ENCODE measurements around the gene CCL23.
"Not testable (repeated sequence)": the region's sequence is repeated elsewhere in the genome, so short reads cannot be mapped to it uniquely, and the experiment has no call there.

CCL23 gene

GRCh38 chr17:36034127-36034526, 16.4 kb upstream of the CCL23 start:
- H3K4me3 ChIP-seq (ENCODE audit: low read length), result no peak overlapping the region
- no peaks in the 10 kb centered on the region for H3K9me3 ChIP-seq (ENCODE audit: insufficient read depth, low read depth, low read length)
- H3K9ac ChIP-seq (ENCODE audit: low read depth, low read length), result no peak overlapping the region
- H3K36me3 ChIP-seq (ENCODE audit: insufficient read depth, low read depth, low read length), result no peaks in the 10 kb centered on the region
- H3K4me1 ChIP-seq (ENCODE audit: insufficient read depth, low read length), result no peaks in the 10 kb centered on the region
- H3K27ac ChIP-seq (ENCODE audit: low read length), result no peak overlapping the region
- H3K27me3 ChIP-seq (ENCODE audit: insufficient read depth, low read length), result no peaks in the 10 kb centered on the region; the same call in 1 of the 2 replicates

- Histone ChIP-seq H3K9me3 (ENCODE audit: insufficient read depth, low read depth, low read length) (no peaks in the 10 kb centered on the region), H3K27ac (ENCODE audit: low read length) (no peak overlapping the region), H3K36me3 (ENCODE audit: insufficient read depth, low read depth, low read length) (no peaks in the 10 kb centered on the region), H3K4me1 (ENCODE audit: insufficient read depth, low read length) (no peaks in the 10 kb centered on the region), H3K4me3 (ENCODE audit: low read length) (no peak overlapping the region), H3K9ac (ENCODE audit: low read depth, low read length) (no peak overlapping the region), H3K27me3 (ENCODE audit: insufficient read depth, low read length) (no peaks in the 10 kb centered on the region; the same call in 1 of the 2 replicates)
Measured at GRCh38 chr17:36030956-36031355, 13.2 kb upstream of the CCL23 start.

- Histone ChIP-seq H3K9me3 (ENCODE audit: insufficient read depth, low read depth, low read length) (no peaks in the 10 kb centered on the region), H3K27ac (ENCODE audit: low read length) (no peak overlapping the region), H3K4me3 (ENCODE audit: low read length) (no peak overlapping the region), H3K4me1 (ENCODE audit: insufficient read depth, low read length) (no peaks in the 10 kb centered on the region), H3K9ac (ENCODE audit: low read depth, low read length) (no peak overlapping the region; the same call in 1 of the 2 replicates), H3K27me3 (ENCODE audit: insufficient read depth, low read length) (no peaks in the 10 kb centered on the region; the same call in 1 of the 2 replicates), H3K36me3 (ENCODE audit: insufficient read depth, low read depth, low read length) (no peaks in the 10 kb centered on the region)
Measured at GRCh38 chr17:36027761-36028160, 10.0 kb upstream of the CCL23 start.

GRCh38 chr17:36024106-36024869, 6.5 kb upstream of the CCL23 start:
- H3K27ac ChIP-seq (ENCODE audit: low read length), result no peak overlapping the region
- no peaks in the 10 kb centered on the region for H3K4me1 ChIP-seq (ENCODE audit: insufficient read depth, low read length)
- H3K36me3 ChIP-seq (ENCODE audit: insufficient read depth, low read depth, low read length), result no peaks in the 10 kb centered on the region
- H3K9me3 ChIP-seq (ENCODE audit: insufficient read depth, low read depth, low read length), result no peaks in the 10 kb centered on the region
- H3K27me3 ChIP-seq (ENCODE audit: insufficient read depth, low read length), result no peaks in the 10 kb centered on the region
- no peak overlapping the region for H3K4me3 ChIP-seq (ENCODE audit: low read length)
- no peak overlapping the region for H3K9ac ChIP-seq (ENCODE audit: low read depth, low read length)

- no peak overlapping the region for H3K27ac ChIP-seq (ENCODE audit: low read length)
- H3K27me3 ChIP-seq (ENCODE audit: insufficient read depth, low read length), result no peaks in the 10 kb centered on the region; the same call in 1 of the 2 replicates
- no peaks in the 10 kb centered on the region for H3K9me3 ChIP-seq (ENCODE audit: insufficient read depth, low read depth, low read length)
- H3K4me1 ChIP-seq (ENCODE audit: insufficient read depth, low read length), result no peaks in the 10 kb centered on the region
- no peak overlapping the region for H3K4me3 ChIP-seq (ENCODE audit: low read length)
- no peak overlapping the region for H3K9ac ChIP-seq (ENCODE audit: low read depth, low read length)
- no peaks in the 10 kb centered on the region for H3K36me3 ChIP-seq (ENCODE audit: insufficient read depth, low read depth, low read length)
Measured at GRCh38 chr17:36019423-36019822, 1.7 kb upstream of the CCL23 start.

- Histone ChIP-seq H3K9ac (ENCODE audit: low read depth, low read length) (no peak overlapping the region), H3K9me3 (ENCODE audit: insufficient read depth, low read depth, low read length) (no peaks in the 10 kb centered on the region), H3K27ac (ENCODE audit: low read length) (no peak overlapping the region), H3K4me3 (ENCODE audit: low read length) (no peak overlapping the region), H3K36me3 (ENCODE audit: insufficient read depth, low read depth, low read length) (no peaks in the 10 kb centered on the region), H3K4me1 (ENCODE audit: insufficient read depth, low read length) (no peaks in the 10 kb centered on the region), H3K27me3 (ENCODE audit: insufficient read depth, low read length) (no peaks in the 10 kb centered on the region; the same call in 1 of the 2 replicates)
Measured at GRCh38 chr17:36016555-36016954, 1.2 kb downstream of the CCL23 start.

GRCh38 chr17:36015895-36016294, 1.9 kb downstream of the CCL23 start:
- not testable (repeated sequence) for H3K27me3 ChIP-seq (ENCODE audit: insufficient read depth, low read length); H3K4me3 ChIP-seq (ENCODE audit: low read length)

GRCh38 chr17:36014946-36015345, 2.8 kb downstream of the CCL23 start:
- no peak overlapping the region for H3K27ac ChIP-seq (ENCODE audit: low read length)
- H3K4me3 ChIP-seq (ENCODE audit: low read length), result no peak overlapping the region
- no peaks in the 10 kb centered on the region for H3K36me3 ChIP-seq (ENCODE audit: insufficient read depth, low read depth, low read length)
- H3K9ac ChIP-seq (ENCODE audit: low read depth, low read length), result no peak overlapping the region
- peaks cover 5% of the 10 kb centered on the region for H3K9me3 ChIP-seq (ENCODE audit: insufficient read depth, low read depth, low read length)
- H3K27me3 ChIP-seq (ENCODE audit: insufficient read depth, low read length), result no peaks in the 10 kb centered on the region; the same call in 1 of the 2 replicates
- no peaks in the 10 kb centered on the region for H3K4me1 ChIP-seq (ENCODE audit: insufficient read depth, low read length)

More at GRCh38 chr17:36015895-36016294, 1.9 kb downstream of the CCL23 start:
- H3K4me1 ChIP-seq (ENCODE audit: insufficient read depth, low read length); H3K9me3 ChIP-seq (ENCODE audit: insufficient read depth, low read depth, low read length); H3K36me3 ChIP-seq (ENCODE audit: insufficient read depth, low read depth, low read length); H3K27ac ChIP-seq (ENCODE audit: low read length); H3K9ac ChIP-seq (ENCODE audit: low read depth, low read length): not testable (repeated sequence)

- Histone ChIP-seq H3K9me3 (ENCODE audit: insufficient read depth, low read depth, low read length) (peaks cover 18% of the 10 kb centered on the region), H3K27me3 (ENCODE audit: insufficient read depth, low read length) (no peaks in the 10 kb centered on the region), H3K9ac (ENCODE audit: low read depth, low read length) (no peak overlapping the region), H3K36me3 (ENCODE audit: insufficient read depth, low read depth, low read length) (no peaks in the 10 kb centered on the region), H3K4me1 (ENCODE audit: insufficient read depth, low read length) (no peaks in the 10 kb centered on the region), H3K27ac (ENCODE audit: low read length) (no peak overlapping the region), H3K4me3 (ENCODE audit: low read length) (no peak overlapping the region)
Measured at GRCh38 chr17:36011201-36011600, 6.6 kb downstream of the CCL23 start.

GRCh38 chr17:36008998-36009665, 8.6 kb downstream of the CCL23 start:
- no peak overlapping the region for H3K4me3 ChIP-seq (ENCODE audit: low read length)
- no peak overlapping the region for H3K9ac ChIP-seq (ENCODE audit: low read depth, low read length)
- no peaks in the 10 kb centered on the region for H3K36me3 ChIP-seq (ENCODE audit: insufficient read depth, low read depth, low read length)
- no peaks in the 10 kb centered on the region for H3K27me3 ChIP-seq (ENCODE audit: insufficient read depth, low read length)
- no peak overlapping the region for H3K27ac ChIP-seq (ENCODE audit: low read length)
- no peaks in the 10 kb centered on the region for H3K4me1 ChIP-seq (ENCODE audit: insufficient read depth, low read length)
- H3K9me3 ChIP-seq (ENCODE audit: insufficient read depth, low read depth, low read length), result peaks cover 18% of the 10 kb centered on the region

GRCh38 chr17:36004594-36005108, 13.1 kb downstream of the CCL23 start:
- Histone ChIP-seq H3K4me1 (ENCODE audit: insufficient read depth, low read length) (no peaks in the 10 kb centered on the region), H3K4me3 (ENCODE audit: low read length) (no peak overlapping the region), H3K27ac (ENCODE audit: low read length) (no peak overlapping the region), H3K9me3 (ENCODE audit: insufficient read depth, low read depth, low read length) (peaks cover 10% of the 10 kb centered on the region), H3K36me3 (ENCODE audit: insufficient read depth, low read depth, low read length) (no peaks in the 10 kb centered on the region), H3K27me3 (ENCODE audit: insufficient read depth, low read length) (no peaks in the 10 kb centered on the region), H3K9ac (ENCODE audit: low read depth, low read length) (no peak overlapping the region)

- no peaks in the 10 kb centered on the region for H3K36me3 ChIP-seq (ENCODE audit: insufficient read depth, low read depth, low read length)
- no peaks in the 10 kb centered on the region for H3K4me1 ChIP-seq (ENCODE audit: insufficient read depth, low read length)
- H3K27ac ChIP-seq (ENCODE audit: low read length), result no peak overlapping the region
- H3K4me3 ChIP-seq (ENCODE audit: low read length), result no peak overlapping the region
- H3K27me3 ChIP-seq (ENCODE audit: insufficient read depth, low read length), result no peaks in the 10 kb centered on the region
- no peaks in the 10 kb centered on the region for H3K9me3 ChIP-seq (ENCODE audit: insufficient read depth, low read depth, low read length)
- H3K9ac ChIP-seq (ENCODE audit: low read depth, low read length), result no peak overlapping the region
Measured at GRCh38 chr17:36002631-36003030, 15.1 kb downstream of the CCL23 start.

Data from iPS-20b (cell line).